Measurements from ENCODE around the gene NCOA5. TPM values are rescaled to one million over a fixed set of nuclear protein-coding genes. Genes with fewer than 3 reads are reported as not detected.

NCOA5 gene
- total RNA-seq, 4 donors from 2014 or later: 17.4 to 36.8 (median 29.9) TPM

- WGBS: 72% methylated on average over 5 of the region's 8 CpGs
- intact Hi-C loops (cut with DNase I): no loop called here
- no peaks in the 10 kb centered on the region for H3K4me1 ChIP-seq
- H3K36me3 ChIP-seq: no peaks in the 10 kb centered on the region
- no peak overlapping the region for H3K27ac ChIP-seq (replicated peaks in 1 of 4)
- H3K9me3 ChIP-seq: no peaks in the 10 kb centered on the region
- no peak for DNase-seq (ENCODE audit: extremely low spot score)
- H3K27me3 ChIP-seq: peaks cover 0 to 85% (median 0%) of the 10 kb centered on the region in 4 donors
- no peak for TF ChIP-seq CTCF (IDR thresholded peaks at IDR 0.05)
- TF ChIP-seq EP300 (IDR thresholded peaks at IDR 0.05): no peak
- no peak for TF ChIP-seq POLR2A (IDR thresholded peaks at IDR 0.05; ENCODE audit: low read depth)
- H3K4me3 ChIP-seq: no peak overlapping the region
These were observed 43.0 kb downstream of the NCOA5 start for GRCh38 chr20:46046588-46047310.

GRCh38 chr20:46044896-46045295 is 44.9 kb downstream of the NCOA5 start:
- intact Hi-C loops (cut with DNase I): no loop called here
- no peaks in the 10 kb centered on the region for H3K4me1 ChIP-seq
- no peak overlapping the region for H3K4me3 ChIP-seq
- WGBS: 77% methylated on average over 6 of the region's 6 CpGs
- H3K9me3 ChIP-seq: no peaks in the 10 kb centered on the region
- no peak overlapping the region for H3K27ac ChIP-seq (replicated peaks in 1 of 4)
- no peak for TF ChIP-seq POLR2AphosphoS5 (IDR thresholded peaks at IDR 0.05)
- no peak for TF ChIP-seq POLR2A (IDR thresholded peaks at IDR 0.05; ENCODE audit: low read depth)
- TF ChIP-seq CTCF (IDR thresholded peaks at IDR 0.05): no peak
- TF ChIP-seq EP300 (IDR thresholded peaks at IDR 0.05): no peak
- H3K36me3 ChIP-seq: no peaks in the 10 kb centered on the region
- no peak for DNase-seq (ENCODE audit: extremely low spot score)
- H3K27me3 ChIP-seq: peaks cover 0 to 80% (median 0%) of the 10 kb centered on the region in 4 donors

GRCh38 chr20:46043556-46043955 is 46.2 kb downstream of the NCOA5 start:
- 37% methylated on average over 6 of the region's 7 CpGs for WGBS
- H3K36me3 ChIP-seq: no peaks in the 10 kb centered on the region
- TF ChIP-seq POLR2A (IDR thresholded peaks at IDR 0.05; ENCODE audit: low read depth) (no peak), EP300 (IDR thresholded peaks at IDR 0.05) (no peak), POLR2AphosphoS5 (IDR thresholded peaks at IDR 0.05) (no peak), CTCF (IDR thresholded peaks at IDR 0.05) (no peak)
- H3K9me3 ChIP-seq: no peaks in the 10 kb centered on the region
- H3K4me1 ChIP-seq: no peaks in the 10 kb centered on the region
- no peak for DNase-seq (ENCODE audit: extremely low spot score)
- no peak overlapping the region for H3K27ac ChIP-seq (replicated peaks in 1 of 4)
- intact Hi-C loops (cut with DNase I): no loop called here
- H3K27me3 ChIP-seq: peaks cover 0 to 70% (median 0%) of the 10 kb centered on the region in 4 donors
- H3K4me3 ChIP-seq: no peak overlapping the region

- no peak for DNase-seq (ENCODE audit: extremely low spot score)
- Histone ChIP-seq H3K4me1 (no peaks in the 10 kb centered on the region), H3K9me3 (no peaks in the 10 kb centered on the region), H3K27me3 (peaks cover 0 to 63% (median 0%) of the 10 kb centered on the region in 4 donors), H3K36me3 (no peaks in the 10 kb centered on the region), H3K27ac (replicated peaks in 1 of 4) (no peak overlapping the region), H3K4me3 (no peak overlapping the region)
- TF ChIP-seq CTCF (IDR thresholded peaks at IDR 0.05) (no peak), POLR2AphosphoS5 (IDR thresholded peaks at IDR 0.05) (no peak), POLR2A (IDR thresholded peaks at IDR 0.05; ENCODE audit: low read depth) (no peak), EP300 (IDR thresholded peaks at IDR 0.05) (no peak)
- WGBS: 33% methylated on average over 16 of the region's 18 CpGs
- intact Hi-C loops (cut with DNase I): no loop called here
These were observed 48.7 kb downstream of the NCOA5 start for GRCh38 chr20:46040902-46041535.
